ENCODE data around the gene ARMS2. TPM values are rescaled to one million over a fixed set of nuclear protein-coding genes. Genes with fewer than 3 reads are reported as not detected.

The ARMS2 gene
- total and polyA plus RNA-seq, 2 of the 13 experiments (the other 11 are each of a cell fraction or from before 2014, with no cell fraction given), result not detected

GRCh38 chr10:122420624-122421007 is 33.8 kb upstream of the ARMS2 start:
- no TSS peak for BruUV-seq (replicated peaks)
- H3K36me3 ChIP-seq (replicated peaks in 1 of 2; ENCODE audit: control insufficient read depth in 1 of 2, insufficient read depth in 2 of 2, low read length in 2 of 2), result peaks cover 20 to 64% of the 10 kb centered on the region in 2 experiments; a peak in 4 of 5 replicates
- no peaks in the 10 kb centered on the region for H3K79me2 ChIP-seq (ENCODE audit: insufficient read depth, low read length)
- no peak overlapping the region for H2AFZ ChIP-seq (ENCODE audit: low read length)
- no peaks in the 10 kb centered on the region for H3K4me1 ChIP-seq (ENCODE audit: insufficient read depth, low read length)
- FAIRE-seq, result no peak
- no peak overlapping the region for H3K27ac ChIP-seq (ENCODE audit: extremely low read length, insufficient read depth, low read length)
- CTCF ChIA-PET (ENCODE audit: low intra/inter-chr PET ratio, low total read pairs), result no interaction called here
- TF ChIP-seq NFE2L2 (IDR thresholded peaks at IDR 0.05; ENCODE audit: low read length) (no peak), ZHX1 (CRISPR knock-in tag; IDR thresholded peaks at IDR 0.05; ENCODE audit: low read depth) (no peak)
- no peak overlapping the region for H3K4me2 ChIP-seq (ENCODE audit: low read depth, low read length)
- WGBS (ENCODE audit: low lambda C conversion rate), result 98% methylated on average over 3 of the region's 3 CpGs
- H3K27me3 ChIP-seq (ENCODE audit: control insufficient read depth in 1 of 2, insufficient read depth in 2 of 2, low read length in 2 of 2), result no peaks in the 10 kb centered on the region
- no peaks in the 10 kb centered on the region for H3K9me3 ChIP-seq (ENCODE audit: low read length)
- no peaks in the 10 kb centered on the region for H4K20me1 ChIP-seq (ENCODE audit: insufficient read depth, low read length)
- POLR2A ChIA-PET, result no interaction called here
- no peak for ATAC-seq
- no peak for DNase-seq (ENCODE audit: low spot score)
- in situ Hi-C loops (cut with HindIII; ENCODE audit: extremely low pct_ligation_motif_present, low pct_unique_long_range_greater_than_20kb), result no loop called here
- no peak overlapping the region for H3K4me3 ChIP-seq (replicated peaks in 1 of 3; ENCODE audit: insufficient read depth in 1 of 3, low read depth in 2 of 3, low read length in 3 of 3)
- no peak overlapping the region for H3K9ac ChIP-seq (ENCODE audit: insufficient read depth, low read depth, low read length)
- intact Hi-C loops (cut with micrococcal nuclease; ENCODE audit: unreplicated experiment), result no loop called here

GRCh38 chr10:122421054-122421625 is 33.3 kb upstream of the ARMS2 start:
- ATAC-seq (no peak), FAIRE-seq (no peak), DNase-seq (ENCODE audit: low spot score) (no peak)
- Histone ChIP-seq H3K27me3 (ENCODE audit: control insufficient read depth in 1 of 2, insufficient read depth in 2 of 2, low read length in 2 of 2) (no peaks in the 10 kb centered on the region), H4K20me1 (ENCODE audit: insufficient read depth, low read length) (no peaks in the 10 kb centered on the region), H2AFZ (ENCODE audit: low read length) (no peak overlapping the region), H3K9me3 (ENCODE audit: low read length) (no peaks in the 10 kb centered on the region), H3K4me1 (ENCODE audit: insufficient read depth, low read length) (no peaks in the 10 kb centered on the region), H3K4me2 (ENCODE audit: low read depth, low read length) (no peak overlapping the region), H3K27ac (ENCODE audit: extremely low read length, insufficient read depth, low read length) (no peak overlapping the region), H3K36me3 (replicated peaks in 1 of 2; ENCODE audit: control insufficient read depth in 1 of 2, insufficient read depth in 2 of 2, low read length in 2 of 2) (peaks cover 18 to 63% of the 10 kb centered on the region in 2 experiments; a peak in 4 of 5 replicates), H3K9ac (ENCODE audit: insufficient read depth, low read depth, low read length) (no peak overlapping the region), H3K4me3 (replicated peaks in 1 of 3; ENCODE audit: insufficient read depth in 1 of 3, low read depth in 2 of 3, low read length in 3 of 3) (no peak overlapping the region), H3K79me2 (ENCODE audit: insufficient read depth, low read length) (no peaks in the 10 kb centered on the region)
- 93% methylated on average over 3 of the region's 3 CpGs for WGBS (ENCODE audit: low lambda C conversion rate)
- no peak for TF ChIP-seq ZNF678 (CRISPR knock-in tag; IDR thresholded peaks at IDR 0.05)
- intact Hi-C loops (cut with micrococcal nuclease; ENCODE audit: unreplicated experiment) (no loop called here), in situ Hi-C loops (cut with HindIII; ENCODE audit: extremely low pct_ligation_motif_present, low pct_unique_long_range_greater_than_20kb) (no loop called here)
- ChIA-PET POLR2A (no interaction called here), CTCF (ENCODE audit: low intra/inter-chr PET ratio, low total read pairs) (no interaction called here)
- no TSS peak for BruUV-seq (replicated peaks)

All from HepG2 (cell line).